HEK293 (cell line): Measurements from ENCODE around the gene SYCN.

Experiments used
- KLF9 ChIP-seq: fragments of 450-650 bp; formaldehyde crosslinking; IDR thresholded peaks from 2 replicates; pipeline ENCODE4 v1.5.1; 2016; ENCODE audit warnings: missing biosample characterization, missing genetic modification characterization, low read depth
- SP2 ChIP-seq: fragments of 450-650 bp; formaldehyde crosslinking; IDR thresholded peaks from 2 replicates; pipeline ENCODE4 v1.5.1; 2016; ENCODE audit warnings: missing biosample characterization, missing genetic modification characterization
- ZFP69B ChIP-seq: fragments of 450-650 bp; formaldehyde crosslinking; IDR thresholded peaks from 2 replicates; pipeline ENCODE4 v1.5.1; 2016; ENCODE audit warnings: missing biosample characterization, missing genetic modification characterization
- ZNF280D ChIP-seq: fragments of 450-650 bp; formaldehyde crosslinking; IDR thresholded peaks from 2 replicates; pipeline ENCODE4 v1.5.1; 2016; ENCODE audit warnings: missing biosample characterization, missing genetic modification characterization
- ZNF341 ChIP-seq: fragments of 450-650 bp; formaldehyde crosslinking; IDR thresholded peaks from 2 replicates; pipeline ENCODE4; 2016; ENCODE audit warnings: low read depth, missing biosample characterization, missing genetic modification characterization
- ZNF473 ChIP-seq: fragments of 450-650 bp; formaldehyde crosslinking; IDR thresholded peaks from 2 replicates; pipeline ENCODE4 v1.5.1; 2017; ENCODE audit warnings: missing biosample characterization, missing genetic modification characterization
- ZNF768 ChIP-seq: fragments of 450-650 bp; formaldehyde crosslinking; IDR thresholded peaks from 2 replicates; pipeline ENCODE4 v1.5.1; 2018; ENCODE audit warnings: missing biosample characterization, mild to moderate bottlenecking, missing genetic modification characterization
- ZSCAN18 ChIP-seq: fragments of 450-650 bp; formaldehyde crosslinking; IDR thresholded peaks from 2 replicates; pipeline ENCODE4 v1.5.1; 2016; ENCODE audit warnings: missing biosample characterization, missing genetic modification characterization
- TF ChIP-seq, protein P1 (sequence below): fragments of 450-650 bp; formaldehyde crosslinking; IDR thresholded peaks from 2 replicates; pipeline ENCODE4 v1.5.1; 2016; ENCODE audit warnings: missing biosample characterization, missing genetic modification characterization

DNA sequence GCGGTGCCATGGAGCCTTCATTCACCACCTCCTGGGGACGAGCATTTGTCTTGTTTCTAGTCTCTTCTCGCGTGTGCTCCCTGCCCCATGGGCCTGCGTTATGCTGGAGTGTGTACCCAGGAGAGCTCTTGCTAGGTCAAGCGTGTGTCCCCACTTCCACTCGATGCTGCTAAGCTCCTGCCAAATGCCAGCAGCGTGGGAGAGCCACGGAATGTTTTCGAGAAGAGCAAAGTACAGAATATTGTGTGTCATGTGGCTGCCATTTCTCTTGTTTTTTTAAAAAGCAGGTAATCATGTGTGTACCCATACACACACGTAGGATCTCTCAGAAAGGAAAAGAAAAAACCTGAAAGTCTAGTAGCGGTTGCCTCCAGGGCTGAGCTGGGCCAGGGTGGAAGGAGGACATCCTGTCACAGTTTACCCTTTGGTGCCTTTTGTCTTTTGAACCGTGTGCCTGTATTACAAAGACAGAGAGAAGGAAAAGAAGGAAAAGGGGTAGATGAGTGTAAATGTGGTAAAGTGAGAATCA is 49.9 kb downstream of the SYCN start:
- TF ChIP-seq, protein P1, sequence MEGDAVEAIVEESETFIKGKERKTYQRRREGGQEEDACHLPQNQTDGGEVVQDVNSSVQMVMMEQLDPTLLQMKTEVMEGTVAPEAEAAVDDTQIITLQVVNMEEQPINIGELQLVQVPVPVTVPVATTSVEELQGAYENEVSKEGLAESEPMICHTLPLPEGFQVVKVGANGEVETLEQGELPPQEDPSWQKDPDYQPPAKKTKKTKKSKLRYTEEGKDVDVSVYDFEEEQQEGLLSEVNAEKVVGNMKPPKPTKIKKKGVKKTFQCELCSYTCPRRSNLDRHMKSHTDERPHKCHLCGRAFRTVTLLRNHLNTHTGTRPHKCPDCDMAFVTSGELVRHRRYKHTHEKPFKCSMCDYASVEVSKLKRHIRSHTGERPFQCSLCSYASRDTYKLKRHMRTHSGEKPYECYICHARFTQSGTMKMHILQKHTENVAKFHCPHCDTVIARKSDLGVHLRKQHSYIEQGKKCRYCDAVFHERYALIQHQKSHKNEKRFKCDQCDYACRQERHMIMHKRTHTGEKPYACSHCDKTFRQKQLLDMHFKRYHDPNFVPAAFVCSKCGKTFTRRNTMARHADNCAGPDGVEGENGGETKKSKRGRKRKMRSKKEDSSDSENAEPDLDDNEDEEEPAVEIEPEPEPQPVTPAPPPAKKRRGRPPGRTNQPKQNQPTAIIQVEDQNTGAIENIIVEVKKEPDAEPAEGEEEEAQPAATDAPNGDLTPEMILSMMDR (tag by site-specific recombination): no peak
- no peak for TF ChIP-seq ZNF768 (tag by site-specific recombination)
- no peak for TF ChIP-seq ZNF280D (tag by site-specific recombination)
- TF ChIP-seq KLF9 (tag by site-specific recombination): no peak
- TF ChIP-seq SP2 (tag by site-specific recombination): no peak
- TF ChIP-seq ZFP69B (tag by site-specific recombination): no peak
- TF ChIP-seq ZNF473 (tag by site-specific recombination): no peak
- TF ChIP-seq ZNF341 (tag by site-specific recombination): no peak
- no peak for TF ChIP-seq ZSCAN18 (tag by site-specific recombination)
